Activated CD4-positive, CD25-positive, alpha-beta regulatory T cell treated with anti-CD3 and anti-CD28 coated beads, Interleukin-2, amount 50 U/mL, for 24 hours (primary cell): ENCODE measurements around the gene TIMM21.

Experiments used
- ATAC-seq, 2 donors: fragments of 150-1000 bp; cut with Tn5 transposase; one replicate each; pipeline ENCODE4 v1.10.0; 2021; ENCODE audit warnings: mild to moderate bottlenecking in 1 of 2, moderate library complexity in 1 of 2

TIMM21 gene

DNA sequence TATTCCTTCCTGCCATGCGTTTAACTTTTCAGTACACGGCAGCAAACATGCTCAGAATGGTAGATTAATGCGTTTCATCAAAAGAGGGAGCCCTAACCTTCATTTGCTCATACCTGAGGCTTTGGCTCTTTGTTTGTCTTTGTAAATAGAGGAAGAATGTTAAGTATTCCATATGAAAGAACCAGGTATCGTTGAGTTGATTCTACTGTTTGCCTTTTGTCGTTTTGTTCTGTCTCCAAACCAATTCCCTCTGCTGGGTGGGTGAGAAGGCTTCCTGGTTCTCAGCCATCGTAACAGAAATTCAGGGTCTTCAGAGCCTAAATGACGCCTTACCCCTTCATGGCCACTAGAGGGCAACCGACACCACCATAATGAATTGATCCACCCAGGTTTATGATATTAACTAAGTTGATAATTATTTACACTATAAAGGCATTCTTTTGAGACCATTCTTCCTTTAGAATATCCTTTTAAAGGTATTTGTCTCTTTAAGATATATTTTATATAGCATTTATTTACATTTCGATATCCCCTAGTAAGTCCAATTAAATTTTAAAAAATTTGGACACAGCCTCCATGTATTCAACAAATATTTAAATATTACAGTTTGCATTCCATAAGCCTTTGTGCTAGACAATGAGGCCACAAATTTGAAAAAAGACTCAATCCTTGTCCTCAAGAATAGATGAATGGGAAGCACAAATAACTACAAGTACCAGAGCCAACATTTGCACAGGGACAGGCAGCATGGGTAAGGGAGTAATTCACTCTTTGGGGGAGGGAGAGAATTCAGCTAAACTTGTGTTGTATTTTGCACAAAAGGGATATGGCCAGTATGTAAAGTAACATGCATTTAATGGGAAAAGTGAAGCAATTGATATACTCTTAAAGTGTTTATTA is 48.1 kb downstream of the TIMM21 start:
- ATAC-seq: peak; percentile 74

- no peak for ATAC-seq
Observed at GRCh38 chr18:74197705-74198341, 49.5 kb downstream of the TIMM21 start.

GRCh38 chr18:74198453-74198852 is 50.1 kb downstream of the TIMM21 start:
- ATAC-seq: no peak

DNA sequence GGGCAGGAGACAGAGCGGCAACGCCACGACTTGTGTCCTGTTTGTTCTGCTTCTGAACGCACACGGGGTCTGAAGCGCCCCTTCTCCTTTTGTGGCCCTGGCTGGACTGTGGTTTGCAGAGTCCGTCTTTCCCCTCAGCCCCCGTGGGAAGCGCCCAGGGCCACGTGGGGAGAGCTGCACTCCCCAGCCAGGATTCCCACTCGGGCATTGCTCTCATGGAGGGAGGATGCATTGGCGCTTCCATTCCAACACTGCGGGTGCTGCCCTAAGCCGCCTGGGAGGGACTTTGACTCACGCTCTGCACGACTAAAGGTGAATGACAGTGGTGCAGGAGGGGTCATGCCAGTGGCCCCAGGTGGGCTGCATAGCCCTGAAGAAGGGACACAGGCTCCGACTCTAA is 52.5 kb downstream of the TIMM21 start:
- ATAC-seq: no peak

- ATAC-seq: no peak
Observed at GRCh38 chr18:74203811-74204210, 55.5 kb downstream of the TIMM21 start.

DNA sequence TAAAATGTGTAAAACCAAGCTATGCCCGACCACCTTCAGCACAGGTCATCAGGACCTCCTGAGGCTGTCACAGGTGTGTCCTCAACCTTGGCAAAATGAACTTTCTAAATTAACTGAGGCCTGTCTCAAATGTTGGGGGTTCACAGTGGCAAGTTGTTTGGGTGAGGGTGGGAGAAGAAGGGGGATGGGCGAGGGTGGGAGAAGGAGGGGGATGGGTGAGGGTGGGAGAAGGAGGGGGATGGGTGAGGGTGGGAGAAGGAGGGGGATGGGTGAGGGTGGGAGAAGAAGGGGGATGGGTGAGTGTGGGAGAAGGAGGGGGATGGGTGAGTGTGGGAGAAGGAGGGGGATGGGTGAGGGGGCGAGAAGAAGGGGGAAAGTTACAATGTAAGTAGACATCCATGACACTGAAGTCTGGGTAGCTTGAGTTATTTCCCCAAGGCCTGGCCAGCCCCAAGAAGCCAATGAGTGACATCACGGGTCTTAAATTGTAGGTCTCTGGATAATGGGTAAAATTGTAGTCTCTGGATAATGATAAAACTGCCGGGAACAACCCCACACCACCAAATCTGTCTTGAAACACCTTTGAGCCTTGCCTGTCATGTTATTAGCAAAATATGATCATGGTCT is 56.3 kb downstream of the TIMM21 start:
- no peak for ATAC-seq
